Loucy (cell line): ENCODE results near the gene MACROD2.

Experiments
- H2AFZ ChIP-seq: fragments of 200-600 bp; sonication (generic); 2 replicates; pipeline ENCODE4 v1.6.0; 2016; ENCODE audit warnings: antibody characterized with exemption, mild to moderate bottlenecking, low read length, moderate library complexity
- H3F3A ChIP-seq: fragments of 200-600 bp; 2 replicates; pipeline ENCODE4 v1.6.0; 2016; ENCODE audit warnings: antibody characterized with exemption, low read depth, mild to moderate bottlenecking
- H3K27me3 ChIP-seq: fragments of 200-600 bp; sonication (generic); 2 replicates; pipeline ENCODE4 v1.6.1; 2014; ENCODE audit warnings: low read length, mild to moderate bottlenecking; ENCODE audit not compliant: insufficient read depth, poor library complexity, severe bottlenecking
- H3K36me3 ChIP-seq: fragments of 200-600 bp; sonication (generic); 2 replicates; pipeline ENCODE4 v1.6.1; 2016; ENCODE audit warnings: low read length; ENCODE audit not compliant: insufficient read depth
- H3K4me1 ChIP-seq: fragments of 200-600 bp; sonication (generic); 2 replicates; pipeline ENCODE4 v1.5.1; 2014; ENCODE audit warnings: low read length, mild to moderate bottlenecking; ENCODE audit not compliant: insufficient read depth, poor library complexity, severe bottlenecking
- H3K4me2 ChIP-seq: fragments of 200-600 bp; sonication (generic); 2 replicates; pipeline ENCODE4 v1.6.0; 2014; ENCODE audit warnings: antibody characterized with exemption, low read length, low read depth, mild to moderate bottlenecking; ENCODE audit not compliant: poor library complexity, severe bottlenecking
- H3K4me3 ChIP-seq: fragments of 200-600 bp; sonication (generic); 2 replicates; pipeline ENCODE4 v1.5.1; 2014; ENCODE audit warnings: low read length, mild to moderate bottlenecking, mixed read lengths; ENCODE audit not compliant: poor library complexity, severe bottlenecking
- H3K79me2 ChIP-seq: fragments of 200-600 bp; sonication (generic); 2 replicates; pipeline ENCODE4 v1.6.1; 2014; ENCODE audit warnings: low read length; ENCODE audit not compliant: insufficient read depth
- H3K9ac ChIP-seq: fragments of 200-600 bp; sonication (generic); 2 replicates; pipeline ENCODE4 v1.6.0; 2014; ENCODE audit warnings: mild to moderate bottlenecking, low read depth, low read length, moderate library complexity; ENCODE audit not compliant: poor library complexity, severe bottlenecking
- H3K9me2 ChIP-seq: fragments of 200-600 bp; sonication (generic); replicated peaks from 2 replicates; pipeline ENCODE4 v1.6.1; 2016; ENCODE audit warnings: low read depth, low read length, mixed read lengths
- H3K9me3 ChIP-seq: fragments of 200-600 bp; sonication (generic); 2 replicates; pipeline ENCODE4 v1.6.1; 2014; ENCODE audit warnings: mild to moderate bottlenecking, antibody characterized with exemption, low read length, low read depth; ENCODE audit not compliant: insufficient read depth
- H4K20me1 ChIP-seq: fragments of 200-600 bp; sonication (generic); 2 replicates; pipeline ENCODE4 v1.6.0; 2014; ENCODE audit warnings: antibody characterized with exemption, low read length, mild to moderate bottlenecking; ENCODE audit not compliant: insufficient read depth, poor library complexity, severe bottlenecking
- EZH2phosphoT487 ChIP-seq: fragments of 200-600 bp; IDR thresholded peaks from 2 replicates; pipeline ENCODE4 v1.6.1; 2018; ENCODE audit warnings: antibody characterized with exemption, mild to moderate bottlenecking, moderate library complexity, borderline replicate concordance
- TF ChIP-seq, protein P1 (sequence below): fragments of 200-600 bp; sonication (generic); conservative IDR thresholded peaks from 2 replicates; pipeline ENCODE4 v1.5.1; 2014; ENCODE audit warnings: mild to moderate bottlenecking, antibody characterized with exemption, low read length

The MACROD2 gene

DNA sequence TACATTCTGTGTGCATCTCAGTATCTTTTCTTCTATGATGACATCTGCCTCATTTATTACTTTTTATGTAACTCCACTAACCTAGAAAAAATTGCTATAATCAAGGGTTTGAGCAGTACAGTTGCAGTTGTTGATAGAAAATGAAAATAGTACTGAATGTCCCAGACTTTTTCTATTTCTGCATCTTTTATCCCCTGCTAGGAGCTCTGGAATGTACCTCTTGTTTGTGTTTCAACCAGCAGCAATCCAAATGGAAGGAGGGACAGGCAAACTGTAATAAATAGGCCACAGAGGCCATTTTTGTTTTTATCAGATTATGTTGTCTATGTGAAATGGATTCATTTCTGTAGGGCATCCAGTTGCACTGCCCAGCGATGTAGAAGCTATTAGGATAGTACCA is 2041.0 kb downstream of the MACROD2 start:
- no peak overlapping the region for H3K4me3 ChIP-seq
- H3K4me2 ChIP-seq, result no peak overlapping the region
- H3K36me3 ChIP-seq, result no peaks in the 10 kb centered on the region
- no peaks in the 10 kb centered on the region for H4K20me1 ChIP-seq
- no peaks in the 10 kb centered on the region; the same call in 1 of the 2 replicates for H3K9me2 ChIP-seq
- H3F3A ChIP-seq, result no peaks in the 10 kb centered on the region
- H3K79me2 ChIP-seq, result no peaks in the 10 kb centered on the region
- no peaks in the 10 kb centered on the region for H3K4me1 ChIP-seq
- H3K9ac ChIP-seq, result no peak overlapping the region
- no peaks in the 10 kb centered on the region for H3K9me3 ChIP-seq
- no peak for TF ChIP-seq EZH2phosphoT487
- TF ChIP-seq, protein P1, sequence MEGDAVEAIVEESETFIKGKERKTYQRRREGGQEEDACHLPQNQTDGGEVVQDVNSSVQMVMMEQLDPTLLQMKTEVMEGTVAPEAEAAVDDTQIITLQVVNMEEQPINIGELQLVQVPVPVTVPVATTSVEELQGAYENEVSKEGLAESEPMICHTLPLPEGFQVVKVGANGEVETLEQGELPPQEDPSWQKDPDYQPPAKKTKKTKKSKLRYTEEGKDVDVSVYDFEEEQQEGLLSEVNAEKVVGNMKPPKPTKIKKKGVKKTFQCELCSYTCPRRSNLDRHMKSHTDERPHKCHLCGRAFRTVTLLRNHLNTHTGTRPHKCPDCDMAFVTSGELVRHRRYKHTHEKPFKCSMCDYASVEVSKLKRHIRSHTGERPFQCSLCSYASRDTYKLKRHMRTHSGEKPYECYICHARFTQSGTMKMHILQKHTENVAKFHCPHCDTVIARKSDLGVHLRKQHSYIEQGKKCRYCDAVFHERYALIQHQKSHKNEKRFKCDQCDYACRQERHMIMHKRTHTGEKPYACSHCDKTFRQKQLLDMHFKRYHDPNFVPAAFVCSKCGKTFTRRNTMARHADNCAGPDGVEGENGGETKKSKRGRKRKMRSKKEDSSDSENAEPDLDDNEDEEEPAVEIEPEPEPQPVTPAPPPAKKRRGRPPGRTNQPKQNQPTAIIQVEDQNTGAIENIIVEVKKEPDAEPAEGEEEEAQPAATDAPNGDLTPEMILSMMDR, result no peak
- H3K27me3 ChIP-seq, result no peaks in the 10 kb centered on the region
- H2AFZ ChIP-seq, result no peak overlapping the region

DNA sequence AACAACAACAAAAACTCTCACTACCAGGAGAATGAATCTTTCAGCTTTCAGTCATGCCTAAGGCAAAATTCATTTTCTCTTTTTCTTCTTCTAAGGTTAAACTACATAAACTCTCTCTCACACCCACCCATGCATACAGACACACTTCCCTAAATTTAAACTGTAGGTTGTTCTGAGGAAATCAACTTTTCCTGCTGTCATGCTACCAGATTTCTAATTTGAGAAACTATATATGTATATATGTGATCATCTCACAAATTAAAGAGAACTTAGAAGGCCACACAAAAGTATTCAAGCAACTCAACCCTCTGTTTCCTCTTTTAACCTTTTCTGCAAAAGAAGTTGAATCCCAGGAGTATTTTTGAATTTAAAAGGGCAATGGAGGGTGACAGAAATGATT is 2045.4 kb downstream of the MACROD2 start:
- no peaks in the 10 kb centered on the region for H3K27me3 ChIP-seq
- H3K36me3 ChIP-seq, result no peaks in the 10 kb centered on the region
- no peaks in the 10 kb centered on the region for H3K79me2 ChIP-seq
- H4K20me1 ChIP-seq, result no peaks in the 10 kb centered on the region
- no peaks in the 10 kb centered on the region for H3F3A ChIP-seq
- H3K9me2 ChIP-seq, result no peaks in the 10 kb centered on the region; the same call in 1 of the 2 replicates
- H2AFZ ChIP-seq, result no peak overlapping the region
- no peak overlapping the region for H3K9ac ChIP-seq
- H3K4me2 ChIP-seq, result no peak overlapping the region
- H3K4me3 ChIP-seq, result no peak overlapping the region
- no peaks in the 10 kb centered on the region for H3K9me3 ChIP-seq
- no peak for TF ChIP-seq EZH2phosphoT487
- TF ChIP-seq, protein P1, result no peak
- H3K4me1 ChIP-seq, result no peaks in the 10 kb centered on the region

DNA sequence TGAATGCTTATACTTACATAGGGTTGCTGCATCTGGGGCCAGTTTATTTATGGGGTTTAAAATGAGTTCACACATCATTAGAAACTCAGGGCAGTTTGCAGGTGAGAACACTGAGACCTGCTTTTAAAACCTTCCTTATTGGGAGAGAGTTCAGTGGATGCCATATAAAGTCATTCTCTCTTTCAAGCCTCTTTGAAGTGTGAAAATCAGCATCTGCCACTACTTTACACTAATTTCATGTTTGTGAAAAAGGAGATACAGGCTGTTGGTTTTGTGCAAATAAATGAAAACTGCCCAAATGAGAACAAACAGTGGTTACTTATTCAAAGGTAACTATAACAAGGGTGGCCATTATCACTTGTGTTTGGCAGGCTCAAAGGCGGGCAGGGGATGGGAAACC is 2047.4 kb downstream of the MACROD2 start:
- no peak overlapping the region for H3K4me2 ChIP-seq
- no peaks in the 10 kb centered on the region for H3F3A ChIP-seq
- no peaks in the 10 kb centered on the region for H3K27me3 ChIP-seq
- no peaks in the 10 kb centered on the region for H3K4me1 ChIP-seq
- TF ChIP-seq EZH2phosphoT487, result no peak
- TF ChIP-seq, protein P1, result no peak
- no peaks in the 10 kb centered on the region for H3K36me3 ChIP-seq
- H3K9me2 ChIP-seq, result no peaks in the 10 kb centered on the region; the same call in 1 of the 2 replicates
- no peak overlapping the region for H2AFZ ChIP-seq
- no peaks in the 10 kb centered on the region for H3K9me3 ChIP-seq
- H3K4me3 ChIP-seq, result no peak overlapping the region
- H3K79me2 ChIP-seq, result no peaks in the 10 kb centered on the region
- H3K9ac ChIP-seq, result no peak overlapping the region
- H4K20me1 ChIP-seq, result no peaks in the 10 kb centered on the region
